ELR (cell line): ENCODE data around the gene RTP5.

Experiments used
- DNase-seq: peaks from one replicate; pipeline ENCODE4 v3.0.0-alpha.2; 2015; ENCODE audit warnings: low read depth

RTP5 gene

DNA sequence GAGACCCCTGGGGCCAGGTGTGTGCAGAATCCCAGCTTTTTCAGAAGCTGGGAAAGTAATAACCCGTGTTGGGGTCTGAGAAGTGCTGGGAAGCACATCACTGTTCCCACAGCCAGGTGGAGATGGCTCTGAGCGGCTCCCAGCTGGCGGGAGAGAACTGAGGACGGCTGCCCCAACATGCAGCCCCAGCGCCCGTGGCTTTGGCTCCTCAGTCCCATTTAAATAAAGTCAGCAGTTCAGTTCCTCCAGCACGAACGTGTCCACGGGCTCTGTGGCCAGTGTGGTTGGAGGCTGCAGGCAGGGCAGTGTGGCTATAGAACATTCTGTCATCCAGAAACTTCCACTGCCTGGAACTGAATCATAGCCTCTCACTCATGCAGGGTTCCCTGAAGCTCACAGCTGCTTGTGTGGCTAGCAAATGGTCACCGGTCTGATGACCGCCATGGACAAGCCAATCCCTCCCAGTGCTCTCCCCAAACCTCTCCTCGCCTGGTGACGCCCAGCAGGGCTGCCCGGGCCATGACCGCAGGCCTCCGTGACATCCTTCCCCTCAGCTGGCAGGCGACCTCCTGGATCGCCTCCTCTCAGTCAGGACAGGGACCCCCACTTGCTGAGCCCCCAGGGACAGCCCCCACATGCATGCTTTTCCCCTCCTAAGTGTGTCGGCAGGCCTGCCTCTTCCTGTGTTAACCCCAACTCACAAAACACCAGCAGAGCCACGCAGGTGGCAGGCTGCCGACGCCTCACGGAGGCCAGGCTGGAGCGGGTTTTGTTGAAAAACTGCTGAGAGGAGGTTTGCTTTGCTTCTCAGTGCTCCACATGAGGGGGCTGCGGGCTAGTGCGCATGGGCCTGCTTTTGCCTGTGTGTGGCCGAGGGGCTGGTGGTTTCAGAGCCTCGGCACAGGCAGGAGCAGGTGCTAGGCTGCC, 1.3 kb downstream of the RTP5 start:
- DNase-seq: no peak

DNA sequence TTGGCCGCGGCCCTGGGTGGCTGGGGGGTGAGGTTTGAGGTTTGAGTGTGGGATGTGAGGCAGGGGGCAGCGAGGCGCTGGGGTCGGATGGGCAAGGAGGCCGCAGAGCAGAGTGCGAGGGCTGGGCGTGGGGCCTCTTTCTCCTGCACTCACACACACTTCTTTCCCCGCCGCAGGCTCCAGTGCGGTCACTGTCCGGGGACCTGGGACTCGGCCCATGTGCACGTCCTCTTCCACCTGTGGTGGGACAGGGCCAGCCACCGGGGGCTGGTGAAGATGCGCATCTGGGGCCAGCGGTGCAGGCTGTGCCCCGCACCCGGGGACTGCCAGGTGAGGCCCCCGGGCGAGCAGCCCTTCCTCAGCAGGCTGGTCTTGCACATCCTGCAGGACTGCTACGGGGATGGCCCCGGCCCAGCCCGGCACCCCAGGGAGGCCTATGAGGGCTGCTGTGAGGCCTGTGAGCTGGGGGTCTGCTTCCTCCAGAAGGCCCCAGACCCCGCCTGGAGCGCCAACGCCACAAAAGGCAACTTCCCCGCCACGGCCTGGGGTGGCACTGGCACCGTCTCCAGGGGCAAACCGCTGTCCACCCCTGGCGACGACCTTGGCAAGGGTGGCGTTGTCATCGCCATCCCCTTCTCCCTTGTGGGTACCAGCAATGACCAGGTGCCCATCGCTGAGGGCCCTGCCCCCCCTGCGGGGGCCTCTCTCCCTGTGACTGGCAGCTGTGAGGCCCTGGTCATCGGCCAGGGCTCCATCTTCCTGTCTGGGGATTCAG, 2.2 kb downstream of the RTP5 start:
- no peak for DNase-seq

DNA sequence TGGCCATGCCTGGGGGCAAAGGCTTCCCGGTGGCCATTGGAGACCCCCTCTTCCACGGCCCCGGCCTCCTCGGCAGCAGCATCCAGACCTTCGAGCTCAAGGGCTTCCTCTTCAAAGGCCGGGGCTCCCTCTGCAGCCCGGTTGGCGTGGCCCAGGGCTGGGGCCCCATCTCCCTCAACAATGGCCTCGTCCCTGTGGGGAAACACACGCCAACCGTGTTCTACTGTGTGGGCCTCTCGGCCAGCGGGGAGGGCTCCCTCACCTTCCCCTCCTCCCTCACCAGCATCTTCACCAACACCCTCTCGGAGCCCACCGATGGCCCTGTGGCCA, 2.7 kb downstream of the RTP5 start:
- DNase-seq: no peak

DNA sequence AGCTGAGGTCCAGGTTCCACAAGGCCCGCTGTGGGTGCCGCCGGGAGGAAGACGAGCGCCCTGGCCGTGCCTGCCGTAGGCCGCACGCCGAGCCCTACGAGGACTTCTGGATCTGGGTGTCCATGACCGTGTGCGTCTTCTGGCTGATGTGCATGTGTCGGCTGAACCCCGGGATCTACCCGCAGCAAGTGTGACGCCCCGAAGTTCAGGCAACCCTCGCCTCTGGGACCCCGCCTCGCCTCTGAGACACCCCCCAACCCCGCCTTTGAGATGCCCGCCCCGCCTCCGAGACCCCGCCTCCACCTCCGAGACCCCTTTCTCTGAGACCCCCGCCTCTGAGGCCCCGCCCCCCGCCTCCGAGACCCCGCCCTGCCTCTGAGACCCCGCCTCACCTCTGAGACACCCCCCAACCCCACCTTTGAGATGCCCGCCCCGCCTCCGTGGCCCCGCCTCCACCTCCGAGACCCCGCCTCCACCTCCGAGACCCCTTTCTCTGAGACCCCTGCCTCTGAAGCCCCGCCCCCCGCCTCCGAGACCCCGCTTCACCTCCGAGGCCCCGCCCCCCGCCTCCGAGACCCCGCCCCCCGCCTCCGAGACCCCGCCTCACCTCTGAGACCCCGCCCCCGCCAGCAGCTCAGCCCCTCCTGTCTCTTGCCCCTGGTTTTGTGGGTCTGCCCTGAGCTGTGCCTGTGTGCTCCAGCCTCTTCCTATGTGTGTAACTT, 3.7 kb downstream of the RTP5 start:
- no peak for DNase-seq

DNA sequence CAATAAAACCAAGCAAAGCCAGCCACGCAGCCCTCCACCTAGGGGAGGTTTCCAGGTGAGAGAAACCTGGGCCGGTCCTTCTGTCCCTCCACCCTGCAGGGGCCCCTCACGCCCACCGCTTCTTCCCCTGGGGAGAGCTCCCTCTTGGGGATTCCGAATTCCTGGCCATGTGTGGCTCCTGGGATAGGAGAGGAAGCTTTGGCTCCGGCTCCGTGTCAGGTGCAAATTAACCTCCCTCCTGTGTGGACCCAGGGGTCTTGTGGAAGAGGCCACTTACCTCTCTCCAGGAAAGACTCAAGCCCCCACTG, 4.2 kb downstream of the RTP5 start:
- DNase-seq: no peak

DNA sequence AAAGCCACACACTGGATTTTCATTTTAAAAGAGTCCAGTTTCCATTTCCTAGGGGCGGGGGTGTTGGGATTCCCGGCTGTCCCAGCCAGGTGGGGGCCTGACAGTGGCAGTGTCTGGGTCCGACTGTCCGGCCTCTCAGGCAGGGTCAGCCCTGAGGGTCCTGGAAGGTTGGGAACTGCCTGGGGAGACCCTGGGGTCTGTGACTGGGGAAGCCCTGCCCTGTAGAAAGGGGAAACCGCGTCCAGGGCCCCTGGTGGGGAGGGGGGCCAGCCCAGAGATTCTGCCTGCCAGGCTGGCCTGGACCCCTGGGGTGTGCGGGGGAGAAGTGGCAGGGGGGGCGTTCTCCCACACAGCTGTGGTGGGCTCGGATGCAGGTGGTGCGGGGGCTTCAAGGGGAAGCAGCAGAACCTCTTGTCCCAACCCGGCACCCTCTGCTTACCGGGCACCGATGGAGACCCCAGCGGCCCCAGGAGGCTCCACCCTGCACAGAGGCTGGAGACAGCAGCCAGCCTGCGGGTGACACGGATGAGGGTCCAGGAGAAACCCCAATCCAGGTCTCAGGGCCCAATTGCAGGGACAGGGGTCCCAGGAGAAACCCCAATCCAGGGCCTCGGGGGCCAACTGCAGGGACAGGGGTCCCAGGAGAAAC, 4.9 kb downstream of the RTP5 start:
- no peak for DNase-seq

DNA sequence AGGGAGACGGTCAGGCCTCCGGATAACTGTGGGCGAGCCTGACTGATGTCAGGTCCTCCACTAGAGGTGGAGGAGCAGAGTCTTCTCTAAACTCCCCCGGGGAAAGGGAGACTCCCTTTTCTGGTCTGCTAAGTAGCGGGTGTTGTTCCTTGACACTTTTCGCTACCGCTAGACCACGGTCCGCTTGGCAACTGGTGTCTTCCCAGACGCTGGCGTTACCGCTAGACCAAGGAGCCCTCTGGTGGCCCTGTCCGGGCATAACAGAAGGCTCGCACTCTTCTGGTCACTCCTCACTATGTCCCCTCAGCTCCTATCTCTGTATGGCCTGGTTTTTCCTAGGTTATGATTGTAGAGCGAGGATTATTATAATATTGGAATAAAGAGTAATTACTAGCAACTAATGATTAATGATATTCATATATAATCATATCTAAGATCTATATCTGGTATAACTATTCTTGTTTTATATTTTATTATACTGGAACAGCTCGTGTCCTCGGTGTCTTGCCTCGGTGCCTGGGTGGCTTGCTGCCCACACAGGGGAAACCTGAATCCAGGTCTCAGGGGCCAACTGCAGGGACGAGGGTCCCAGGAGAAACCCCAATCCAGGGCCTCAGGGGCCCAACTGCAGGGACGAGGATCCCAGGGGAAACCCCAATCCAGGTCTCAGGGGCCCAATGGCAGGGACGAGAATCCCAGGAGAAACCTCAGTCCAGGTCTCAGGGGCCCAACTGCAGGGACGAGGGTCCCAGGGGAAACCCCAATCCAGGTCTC, 6.4 kb downstream of the RTP5 start:
- DNase-seq: peak; percentile 51

DNA sequence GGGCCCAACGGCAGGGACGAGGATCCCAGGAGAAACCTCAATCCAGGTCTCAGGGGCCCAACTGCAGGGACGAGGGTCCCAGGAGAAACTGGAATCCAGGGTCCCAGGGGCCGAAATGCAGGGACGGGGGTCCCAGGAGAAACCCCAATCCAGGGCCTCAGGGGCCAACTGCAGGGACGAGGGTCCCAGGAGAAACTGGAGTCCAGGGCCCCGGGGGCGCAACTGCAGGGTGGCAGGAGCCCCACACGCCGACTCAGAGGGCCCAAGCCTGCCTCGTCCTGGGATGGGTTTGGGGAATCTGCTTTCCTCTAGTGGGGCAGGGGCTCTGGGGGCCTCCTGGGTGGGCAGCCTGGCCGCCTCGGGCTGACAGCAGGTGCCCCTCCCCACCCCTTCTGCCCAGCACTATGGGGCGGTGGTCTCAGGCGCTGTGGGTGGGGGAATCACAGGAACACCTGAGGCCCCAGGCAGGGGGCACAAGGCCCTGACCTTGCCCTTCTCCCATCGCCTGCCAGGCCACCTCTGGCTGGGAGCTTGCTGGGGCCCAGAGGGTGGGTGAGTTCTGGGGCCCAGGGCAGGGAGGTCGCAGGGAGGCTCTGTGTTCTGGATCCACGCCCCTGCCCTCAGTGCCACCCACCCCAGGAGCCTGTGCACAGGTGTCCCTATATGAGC, 7.1 kb downstream of the RTP5 start:
- no peak for DNase-seq

DNA sequence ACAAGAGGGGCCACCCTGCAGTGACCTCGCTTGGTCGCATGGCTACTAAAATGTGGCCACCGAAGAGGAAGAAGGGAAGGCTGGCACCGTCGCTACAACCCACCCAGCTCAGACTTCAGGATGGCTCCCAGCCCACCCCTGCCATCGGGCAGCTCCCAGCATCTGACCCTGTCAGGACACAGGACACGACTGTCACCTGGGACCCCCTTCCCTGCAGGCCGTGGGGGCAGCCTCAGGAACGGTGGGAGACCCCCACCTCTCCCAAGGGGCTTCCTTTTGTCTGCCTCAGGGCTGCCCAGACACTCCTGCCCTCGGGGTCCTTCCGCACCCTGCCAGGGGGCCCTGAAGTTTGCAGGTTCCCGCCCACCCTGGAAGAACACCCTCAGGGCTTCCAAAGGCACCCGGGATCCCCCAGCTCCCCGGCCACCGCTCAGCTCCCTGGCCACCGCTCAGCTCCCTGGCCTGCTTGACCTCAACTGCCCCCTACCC, 7.7 kb downstream of the RTP5 start:
- no peak for DNase-seq

DNA sequence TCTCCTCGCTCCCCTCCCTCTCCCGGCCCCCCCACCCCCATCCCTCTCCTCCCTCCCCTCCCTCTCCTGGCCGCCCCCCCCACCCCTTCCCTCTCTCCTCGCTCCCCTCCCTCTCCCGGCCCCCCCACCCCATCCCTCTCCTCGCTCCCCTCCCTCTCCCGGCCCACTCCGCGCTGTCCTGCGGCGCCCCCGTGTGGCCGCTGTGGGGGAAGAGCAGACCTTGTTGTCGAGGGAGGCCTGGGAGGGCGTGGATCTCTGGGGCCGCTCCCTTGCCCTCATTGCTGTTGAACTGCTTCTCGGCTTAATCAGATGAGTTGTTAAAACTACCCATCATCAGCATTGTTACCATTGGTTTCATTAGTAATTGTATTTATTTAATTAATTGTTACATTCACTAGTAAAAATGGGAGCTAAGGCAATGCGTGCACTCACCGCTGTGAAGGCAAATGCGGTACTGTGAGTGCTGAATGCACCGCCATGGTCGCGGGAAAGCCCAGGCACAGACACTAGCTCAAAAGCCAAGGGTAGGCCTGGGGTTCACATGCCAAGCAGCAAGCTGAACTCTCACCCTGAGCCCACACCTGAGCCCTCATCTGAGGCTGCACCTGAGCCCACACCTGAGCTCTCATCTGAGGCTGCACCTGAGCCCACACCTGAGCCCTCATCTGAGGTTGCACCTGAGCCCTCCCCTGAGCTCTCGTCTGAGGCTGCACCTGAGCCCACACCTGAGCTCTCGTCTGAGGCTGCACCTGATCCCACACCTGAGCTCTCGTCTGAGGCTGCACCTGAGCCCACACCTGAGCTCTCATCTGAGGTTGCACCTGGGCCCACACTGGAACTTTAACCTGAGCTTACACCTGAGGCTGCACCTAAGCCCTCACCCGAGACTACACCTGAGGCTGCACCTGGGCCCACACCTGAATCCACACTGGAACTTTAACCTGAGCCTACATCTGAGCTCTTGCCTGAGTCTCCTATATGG, 8.8 kb downstream of the RTP5 start:
- peak; percentile 75 for DNase-seq

DNA sequence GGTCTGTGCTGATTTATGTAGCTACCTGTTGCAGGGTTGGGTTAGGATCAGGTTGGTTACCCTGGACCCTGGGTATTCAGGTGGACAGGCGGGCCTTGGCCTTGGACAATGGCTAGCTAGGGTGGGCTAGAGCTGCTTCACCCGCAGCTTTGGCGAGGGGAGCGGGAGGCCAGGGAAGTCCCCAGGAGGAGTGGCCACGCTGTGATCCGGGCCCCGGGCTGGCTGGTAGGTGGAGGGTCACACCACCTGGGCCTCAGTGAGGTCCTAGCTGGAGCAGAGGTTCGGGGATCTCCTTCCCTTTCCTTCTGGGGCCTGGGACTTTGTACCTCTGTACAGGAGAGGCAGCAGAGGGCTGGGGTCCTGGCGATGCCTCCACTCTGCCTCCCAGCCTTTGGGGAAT, 9.8 kb downstream of the RTP5 start:
- DNase-seq: no peak

DNA sequence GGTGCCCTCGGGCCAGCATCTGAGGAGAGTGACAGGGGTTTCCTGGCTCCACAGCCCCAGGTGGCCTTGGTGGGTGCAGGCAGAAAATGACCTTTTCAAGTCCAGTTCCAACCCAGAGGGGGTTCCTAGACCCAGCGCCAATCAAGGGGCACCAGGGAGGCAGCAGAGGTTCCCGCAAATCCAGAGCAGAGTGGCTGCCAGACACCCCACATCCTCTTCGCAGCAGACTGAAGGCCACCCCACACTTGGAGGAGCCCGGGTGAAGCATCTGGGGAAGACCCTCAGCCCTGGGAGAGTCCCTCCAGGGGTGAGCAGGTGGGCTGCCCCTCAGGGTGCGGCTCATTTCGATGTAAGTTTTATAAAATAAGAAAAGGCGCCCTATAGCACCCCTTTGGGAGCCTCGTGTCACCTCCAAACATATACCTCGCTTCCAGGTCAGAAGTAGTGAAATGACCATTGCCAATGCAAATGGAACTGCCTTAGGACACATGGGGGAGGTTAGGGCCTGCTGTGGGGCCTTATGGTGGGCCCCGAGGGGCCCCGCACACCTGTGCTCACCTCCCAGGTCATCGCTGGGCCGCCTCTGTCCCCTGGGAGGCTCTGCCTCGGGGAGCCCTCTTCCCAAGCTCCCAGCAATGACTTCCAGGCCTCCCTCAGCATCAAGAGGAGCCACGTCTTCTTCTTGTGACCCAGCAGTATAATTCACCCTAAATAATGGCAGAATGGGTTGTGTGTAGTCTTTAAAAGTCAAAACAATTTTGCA, 11.0 kb downstream of the RTP5 start:
- DNase-seq: no peak

DNA sequence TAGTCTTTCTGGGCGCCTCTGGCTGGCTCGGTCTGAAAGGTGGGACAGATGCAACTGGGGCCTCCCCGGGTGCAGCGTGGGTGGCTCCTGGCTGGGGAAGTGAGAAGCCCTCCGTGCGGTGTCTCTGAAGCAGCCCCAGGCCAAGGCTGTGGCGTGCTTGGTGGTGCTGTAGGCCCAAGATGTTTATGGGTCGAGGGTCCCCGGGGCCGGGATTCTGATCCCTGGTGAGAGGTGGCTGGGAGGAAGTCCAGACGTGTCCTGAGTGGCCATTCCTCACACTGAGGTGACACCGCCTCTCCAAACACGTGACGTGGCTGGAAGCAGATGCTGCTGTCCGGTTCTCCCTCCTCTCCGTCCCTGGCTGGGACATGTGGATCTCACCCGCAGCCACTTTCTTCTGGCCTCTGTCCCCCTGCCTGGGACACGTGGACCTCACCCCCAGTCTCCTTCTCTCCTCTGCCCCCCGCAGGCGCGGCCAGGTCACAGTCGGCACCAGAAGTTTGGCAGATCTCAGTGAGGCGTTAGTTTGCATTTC, 12.6 kb downstream of the RTP5 start:
- DNase-seq: peak; percentile 33

DNA sequence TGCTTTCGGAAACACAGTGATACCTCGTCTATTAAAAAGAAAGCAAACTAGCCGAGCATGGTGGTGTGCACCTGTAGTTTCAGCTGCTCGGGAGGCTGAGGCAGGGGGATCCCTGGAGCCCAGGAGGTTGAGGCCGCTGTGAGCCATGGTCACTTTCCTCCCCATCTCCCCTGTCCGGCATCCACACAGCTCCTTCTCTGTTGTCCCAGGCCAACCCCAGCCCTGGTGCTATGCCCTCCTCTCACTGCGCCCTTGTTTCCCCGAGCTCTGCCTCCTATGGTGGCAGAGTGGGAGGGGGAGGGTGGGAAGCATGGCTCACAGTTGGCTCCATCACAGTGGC, 15.4 kb downstream of the RTP5 start:
- DNase-seq: no peak

DNA sequence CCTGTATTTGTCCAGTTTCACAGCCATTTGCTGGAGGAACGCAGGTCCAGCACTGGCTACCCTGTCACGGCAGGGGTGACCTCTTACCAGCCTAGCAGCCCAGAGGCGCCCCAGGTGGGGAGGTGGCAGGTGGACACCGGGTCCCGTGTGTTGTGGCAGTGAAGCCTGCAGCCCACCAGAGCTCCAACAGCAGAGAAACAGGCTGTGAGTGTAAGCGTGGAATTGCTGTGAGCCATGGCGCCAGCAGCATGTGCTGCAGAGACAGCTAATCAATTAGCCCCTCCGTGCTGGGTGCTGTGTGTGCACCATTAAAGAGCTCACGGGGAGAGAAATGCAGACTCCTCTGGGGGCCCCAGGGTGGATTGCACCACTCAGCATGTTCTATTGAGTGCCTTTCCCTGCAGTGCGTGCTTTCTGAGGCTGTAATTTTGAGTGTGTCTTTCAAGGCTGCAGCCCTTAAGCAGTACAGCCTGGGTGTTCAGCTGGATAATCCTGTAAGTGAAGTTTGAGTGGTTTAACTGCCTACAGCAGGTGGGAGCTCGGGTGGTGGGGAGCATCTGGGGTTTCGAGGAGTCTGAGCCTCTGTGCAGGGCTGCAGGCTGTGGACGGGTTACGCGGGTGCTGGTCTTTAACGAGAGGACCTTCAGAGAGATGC, 15.9 kb downstream of the RTP5 start:
- DNase-seq: no peak

DNA sequence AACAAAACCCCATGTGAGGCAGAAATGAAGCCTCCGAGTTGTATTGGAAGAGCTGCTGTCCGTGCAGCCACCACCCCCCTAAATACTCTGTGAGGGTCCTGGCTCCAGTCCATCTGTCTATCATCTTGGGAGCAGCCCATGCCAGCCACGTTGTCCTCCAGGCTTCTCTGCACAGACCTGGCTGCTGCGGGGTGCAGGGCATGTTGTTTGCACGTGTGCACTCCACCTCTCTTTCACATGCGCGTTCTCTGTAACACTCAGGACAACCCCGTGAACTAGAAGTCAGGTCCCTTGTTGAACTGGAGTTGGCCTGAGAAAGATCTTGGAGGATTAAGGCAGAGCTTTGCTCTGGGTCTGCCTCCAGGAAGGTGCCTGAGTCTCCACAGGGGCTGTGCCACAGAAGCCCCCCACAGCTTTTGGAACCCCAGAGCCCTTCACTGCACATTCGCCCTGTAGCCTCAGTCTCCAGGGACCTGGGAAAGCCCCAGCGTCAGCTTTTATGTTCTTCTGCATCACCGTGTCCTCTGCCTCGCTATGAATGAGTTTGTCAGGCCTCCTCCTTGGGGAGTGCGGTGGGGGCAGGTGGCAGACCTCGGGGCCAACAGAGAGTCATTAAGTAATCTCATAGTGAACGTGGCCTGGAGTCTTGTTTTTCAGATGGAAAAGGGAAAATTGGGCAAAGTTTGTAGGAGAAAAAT, 16.6 kb downstream of the RTP5 start:
- DNase-seq: no peak

DNA sequence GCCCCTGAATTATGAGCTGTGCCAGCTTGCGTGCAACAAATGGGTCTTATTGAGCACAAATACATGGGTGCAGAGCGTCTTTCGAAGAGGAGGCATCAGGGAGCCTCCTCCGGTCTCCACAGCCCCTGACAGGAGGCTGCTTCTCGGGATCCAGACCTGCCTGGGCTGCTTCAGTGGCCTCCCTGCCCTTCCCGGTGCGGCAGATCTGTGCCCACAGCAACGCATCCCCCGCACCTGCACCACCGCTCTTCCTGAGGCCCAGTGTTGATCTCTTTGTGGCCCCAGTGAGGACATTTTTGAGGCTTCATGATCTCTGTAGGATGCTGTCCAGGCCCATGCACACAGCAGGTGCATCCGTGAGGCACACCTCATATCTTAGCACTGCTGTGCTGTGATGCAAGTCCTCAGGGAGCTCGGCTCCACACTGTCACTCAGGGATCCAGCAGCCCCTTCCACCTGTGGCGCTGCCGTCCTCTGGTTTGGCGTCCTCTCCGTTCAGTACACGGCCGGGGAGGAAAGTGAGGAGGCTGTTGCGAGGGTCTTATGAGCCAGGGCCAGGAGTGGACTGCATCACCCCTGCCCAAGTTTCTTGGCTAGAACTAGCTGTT, 17.4 kb downstream of the RTP5 start:
- no peak for DNase-seq
